NCI-H446 (cell line): Measurements from ENCODE around the gene OST4.
A peak's percentile ranks its signal among the peaks of the same experiment; 100 is the strongest.

Experiments
- DNase-seq, 2 experiments: peaks; one replicate each; lab custom pipeline; 2025; lab: John Stamatoyannopoulos, UW

OST4 gene

GRCh38 chr2:27093430-27094352 is 22.2 kb upstream of the OST4 start:
- no peak for DNase-seq

- DNase-seq, result no peak
Observed at GRCh38 chr2:27092696-27093429, 21.4 kb upstream of the OST4 start.

GRCh38 chr2:27091746-27092695 is 20.6 kb upstream of the OST4 start:
- DNase-seq, result no peak

GRCh38 chr2:27089111-27089954 is 17.9 kb upstream of the OST4 start:
- no peak for DNase-seq

DNA sequence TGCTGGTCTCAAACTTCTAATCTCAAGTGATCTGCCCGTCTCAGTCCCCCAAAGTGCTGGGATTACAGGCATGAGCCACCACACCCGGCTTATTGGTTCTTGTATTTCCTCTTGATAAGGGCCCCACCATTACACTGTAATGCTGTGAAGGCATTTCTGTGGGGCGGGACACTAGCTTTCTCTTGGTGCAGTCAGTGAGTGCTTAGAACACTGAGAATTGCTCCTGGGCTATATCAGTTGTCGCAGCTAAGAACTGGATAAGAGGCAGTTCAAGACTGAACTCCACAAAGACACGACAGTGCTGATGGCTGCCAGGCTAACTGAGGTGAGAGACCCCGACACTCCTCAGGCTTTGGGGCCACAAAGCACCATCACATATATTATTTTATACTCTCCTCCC is 17.2 kb upstream of the OST4 start:
- no peak for DNase-seq

GRCh38 chr2:27087823-27088410 is 16.5 kb upstream of the OST4 start:
- DNase-seq, result no peak

GRCh38 chr2:27086724-27087593 is 15.5 kb upstream of the OST4 start, which contains the start of gene KHK:
Gene KHK (plus strand): TSS chr2:27086772. CDS start chr2:27087260, 488 bp downstream.
- peak in 1 of 2 experiments; percentile 37 for DNase-seq

GRCh38 chr2:27086090-27086723 is 14.8 kb upstream of the OST4 start:
- DNase-seq, result peak; percentile 79 to 95

- DNase-seq, result peak in 1 of 2 experiments; percentile 29
Observed at GRCh38 chr2:27085673-27086089, 14.2 kb upstream of the OST4 start.

DNA sequence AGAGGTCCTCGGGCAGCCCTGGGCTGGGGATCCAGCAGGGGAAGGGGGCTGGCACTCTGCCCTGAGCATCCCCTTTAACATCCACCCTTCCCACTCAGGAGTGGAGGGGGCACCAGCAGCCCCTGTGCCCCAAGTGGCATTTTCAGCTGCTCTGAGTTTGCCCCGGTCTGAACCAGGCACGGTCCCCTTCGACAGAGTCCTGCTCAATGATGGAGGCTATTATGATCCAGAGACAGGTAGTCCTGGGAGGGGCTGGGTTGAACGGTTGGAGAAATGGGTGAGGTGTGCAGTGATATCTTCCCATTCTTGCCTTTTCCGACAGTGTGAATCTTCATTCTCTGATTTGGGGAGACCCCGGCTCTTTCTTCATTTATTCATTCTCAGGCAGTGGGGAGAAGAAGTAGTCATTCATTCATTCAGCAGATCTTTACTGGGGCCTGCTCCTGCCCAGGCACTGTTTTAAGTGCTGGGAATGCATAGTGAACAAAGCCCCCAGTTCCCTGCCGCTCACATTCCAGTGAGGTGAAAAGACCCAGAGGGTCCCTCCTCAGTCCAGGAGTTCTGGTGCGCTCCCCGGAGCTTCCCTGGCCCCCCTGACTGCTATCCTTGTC is 13.7 kb upstream of the OST4 start:
- no peak for DNase-seq

DNA sequence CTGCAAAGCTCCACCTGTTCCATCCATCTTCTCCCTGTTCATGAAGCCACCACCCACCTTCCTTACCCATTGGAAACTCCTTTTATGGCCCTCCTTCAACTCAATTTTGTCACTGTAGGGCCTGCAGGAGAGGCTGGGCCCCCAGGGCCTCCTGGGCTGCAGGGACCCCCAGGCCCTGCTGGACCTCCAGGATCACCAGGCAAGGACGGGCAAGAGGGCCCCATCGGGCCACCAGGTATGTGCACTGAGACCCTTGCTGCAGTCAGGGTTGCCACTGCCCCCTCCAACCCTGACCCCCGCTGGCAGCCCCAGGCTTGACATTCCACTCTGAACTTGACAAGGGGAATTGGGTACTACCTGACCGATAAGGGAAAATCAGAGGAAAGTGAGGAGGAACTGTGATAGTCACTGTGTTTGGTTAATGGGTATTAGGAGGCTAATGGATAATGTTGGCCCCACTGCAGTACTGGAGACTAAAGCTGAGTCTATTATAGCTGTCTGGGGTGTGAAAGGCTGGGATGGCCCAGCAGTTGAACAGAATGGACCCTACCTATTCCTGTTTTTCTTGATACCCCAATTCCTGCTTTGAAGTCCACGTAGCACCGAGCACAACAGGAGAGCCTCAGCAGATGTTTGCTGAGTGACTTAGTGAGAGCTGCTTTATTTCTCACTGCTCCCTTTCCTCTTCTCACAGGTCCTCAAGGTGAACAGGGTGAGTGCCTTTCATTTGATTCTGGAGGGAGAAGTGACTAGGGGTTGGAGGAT is 13.0 kb upstream of the OST4 start:
- DNase-seq, result no peak

- no peak for DNase-seq
Observed at GRCh38 chr2:27083410-27084296, 12.2 kb upstream of the OST4 start.

DNA sequence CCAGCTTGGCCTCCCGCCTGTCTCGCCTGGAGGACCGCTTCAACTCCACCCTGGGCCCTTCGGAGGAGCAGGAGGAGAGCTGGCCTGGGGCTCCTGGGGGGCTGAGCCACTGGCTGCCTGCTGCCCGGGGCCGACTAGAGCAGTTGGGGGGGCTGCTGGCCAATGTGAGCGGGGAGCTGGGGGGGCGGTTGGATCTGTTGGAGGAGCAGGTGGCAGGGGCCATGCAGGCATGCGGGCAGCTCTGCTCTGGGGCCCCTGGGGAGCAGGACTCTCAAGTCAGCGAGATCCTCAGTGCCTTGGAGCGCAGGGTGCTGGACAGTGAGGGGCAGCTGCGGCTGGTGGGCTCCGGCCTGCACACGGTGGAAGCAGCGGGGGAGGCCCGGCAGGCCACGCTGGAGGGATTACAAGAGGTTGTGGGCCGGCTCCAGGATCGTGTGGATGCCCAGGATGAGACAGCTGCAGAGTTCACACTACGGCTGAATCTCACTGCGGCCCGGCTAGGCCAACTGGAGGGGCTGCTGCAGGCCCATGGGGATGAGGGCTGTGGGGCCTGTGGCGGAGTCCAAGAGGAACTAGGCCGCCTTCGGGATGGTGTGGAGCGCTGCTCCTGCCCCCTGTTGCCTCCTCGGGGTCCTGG is 11.4 kb upstream of the OST4 start:
- no peak for DNase-seq

GRCh38 chr2:27081984-27082772 is 10.7 kb upstream of the OST4 start:
- DNase-seq, result no peak

DNA sequence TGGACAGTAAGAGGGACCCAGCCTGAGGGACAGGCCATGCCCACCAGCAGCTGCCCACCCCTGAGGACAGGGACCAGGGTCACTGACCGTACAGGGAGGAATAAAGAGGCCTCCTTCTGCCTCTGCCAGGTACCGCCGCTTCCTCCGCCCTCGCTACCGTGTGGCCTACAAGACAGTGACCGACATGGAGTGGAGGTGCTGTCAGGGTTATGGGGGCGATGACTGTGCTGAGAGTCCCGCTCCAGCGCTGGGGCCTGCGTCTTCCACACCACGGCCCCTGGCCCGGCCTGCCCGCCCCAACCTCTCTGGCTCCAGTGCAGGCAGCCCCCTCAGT is 9.1 kb upstream of the OST4 start:
- no peak for DNase-seq

DNA sequence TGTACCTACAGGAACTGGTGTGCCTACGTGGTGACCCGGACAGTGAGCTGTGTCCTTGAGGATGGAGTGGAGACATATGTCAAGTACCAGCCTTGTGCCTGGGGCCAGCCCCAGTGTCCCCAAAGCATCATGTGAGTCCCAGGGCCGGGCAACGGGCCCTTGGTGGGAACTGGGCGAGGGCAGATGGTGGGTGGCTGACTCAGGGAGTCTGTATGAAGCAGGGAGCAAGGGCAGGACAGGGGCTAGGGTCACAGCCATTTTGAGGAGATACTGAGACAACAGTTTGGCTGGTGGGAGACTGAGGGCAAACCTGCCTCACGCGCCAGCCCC is 8.7 kb upstream of the OST4 start:
- no peak for DNase-seq
